ENCODE data around the gene CUEDC2. TPM values are rescaled to one million over a fixed set of nuclear protein-coding genes. Genes with fewer than 3 reads are reported as not detected.

Gene CUEDC2
- total and polyA plus RNA-seq, 10 of the 15 experiments (the other 5 are each of a cell fraction or from before 2014, with no cell fraction given) = 20.4 to 121 (median 75.0) TPM

DNA sequence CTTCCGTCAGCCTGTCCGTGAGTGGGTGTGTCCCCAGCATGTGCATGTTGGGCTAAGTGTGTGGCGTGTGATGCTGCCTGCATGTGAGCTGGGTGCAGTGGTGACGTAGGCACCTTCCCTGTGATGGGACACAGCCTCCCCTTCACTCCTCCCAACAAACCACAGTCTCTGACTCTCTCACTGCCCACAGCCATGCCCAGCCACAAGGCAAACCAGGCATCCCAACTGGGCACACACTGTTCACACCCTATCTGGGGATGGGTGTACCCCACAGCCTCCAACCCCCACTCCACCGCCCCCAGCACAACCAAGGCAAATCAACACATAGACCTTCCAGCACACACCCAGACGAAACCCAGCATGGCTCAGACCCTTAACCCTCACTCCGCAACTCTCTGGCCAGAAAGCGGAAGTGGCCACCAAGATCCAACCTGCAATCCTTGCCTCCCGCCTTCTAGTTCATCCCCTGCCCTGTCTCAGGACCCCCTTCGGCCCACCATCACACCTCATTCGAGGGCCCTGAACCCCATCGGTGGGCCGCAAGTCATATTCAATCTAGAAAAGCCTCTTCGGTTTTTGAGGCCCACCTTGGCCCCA lies 24.1 kb downstream of the CUEDC2 start:
- Histone ChIP-seq H4K20me1 (ENCODE audit: control insufficient read depth, insufficient read depth) (peaks cover 3% of the 10 kb centered on the region; the same call in 1 of the 2 replicates), H3K4me3 (no peak overlapping the region), H2AFZ (ENCODE audit: control insufficient read depth, low read depth, low read length) (no peak overlapping the region), H3K9ac (ENCODE audit: control insufficient read depth, insufficient read depth, low read length) (no peak overlapping the region), H3K36me3 (ENCODE audit: control insufficient read depth in 2 of 2, insufficient read depth in 2 of 2, low read length in 1 of 2) (peaks cover 0 to 3% of the 10 kb centered on the region in 2 experiments; a peak in 2 of 4 replicates), H3K79me2 (ENCODE audit: control insufficient read depth, insufficient read depth, low read length) (no peaks in the 10 kb centered on the region), H3K9me3 (replicated peaks; ENCODE audit: control insufficient read depth, insufficient read depth, low read length) (no peaks in the 10 kb centered on the region), H3K27ac (ENCODE audit: control insufficient read depth, insufficient read depth) (no peak overlapping the region), H3K4me2 (ENCODE audit: control insufficient read depth, insufficient read depth) (peak overlapping the region; percentile 64; the same call in 1 of the 2 replicates), H3K27me3 (replicated peaks in 1 of 2; ENCODE audit: control insufficient read depth in 2 of 2, insufficient read depth in 2 of 2, low read length in 1 of 2) (peaks cover 17 to 21% of the 10 kb centered on the region in 2 experiments), H3K4me1 (ENCODE audit: control insufficient read depth, insufficient read depth, low read length) (peaks cover 8% of the 10 kb centered on the region)
- POLR2A ChIA-PET = interaction anchor here (0.5 kb wide), 1 partner anchor 76 kb away, joined by 7 read pairs; no protein-coding TSS in a partner anchor
- 54% methylated on average over 14 of the region's 14 CpGs for WGBS (ENCODE audit: insufficient coverage, insufficient replicate concordance, low lambda C conversion rate, missing lambda C conversion rate)
- ATAC-seq (peak; percentile 4), DNase-seq (ENCODE audit: low read depth, low spot score) (no peak), FAIRE-seq (no peak)
- TF ChIP-seq NFIC (IDR thresholded peaks at IDR 0.05; ENCODE audit: low read depth, low read length) (no peak), MEF2B (IDR thresholded peaks at IDR 0.05; ENCODE audit: partially characterized antibody, poor library complexity, severe bottlenecking) (no peak), POLR2A (IDR thresholded peaks at IDR 0.05; ENCODE audit: low read depth, low read length) (peak; percentile 75), SUZ12 (IDR thresholded peaks at IDR 0.05; ENCODE audit: unreplicated experiment) (no peak), NR2C2 (IDR thresholded peaks at IDR 0.05; ENCODE audit: borderline replicate concordance, control insufficient read depth, insufficient read length, low read depth) (no peak), TCF12 (IDR thresholded peaks at IDR 0.05; ENCODE audit: low read depth, low read length) (no peak), NFYA (IDR thresholded peaks at IDR 0.05; ENCODE audit: borderline replicate concordance, low read depth, low read length) (no peak), POLR2AphosphoS5 (IDR thresholded peaks at IDR 0.05; ENCODE audit: low read length) (peak; percentile 63; the same call in 1 of the 2 replicates), CREB1 (IDR thresholded peaks at IDR 0.05; ENCODE audit: low read depth) (no peak)
- no TSS peak for BruUV-seq (replicated peaks)
- in situ Hi-C loops (cut with MboI) = loop anchor here (5.0 kb wide), 1 partner anchor 181 kb away; the partner anchor contains the start of gene ELOVL3
- CTCF ChIA-PET = interaction anchor here (0.6 kb wide), 1 partner anchor 66 kb away, joined by 3 read pairs; no protein-coding TSS in a partner anchor
- intact Hi-C loops (cut with micrococcal nuclease; ENCODE audit: unreplicated experiment) = no loop called here
- SMC1A ChIA-PET (ENCODE audit: uncharacterized antibody, unreplicated experiment) = no interaction called here
- RAD21 ChIA-PET (ENCODE audit: unreplicated experiment) = interaction anchor here (1.3 kb wide), 1 partner anchor 12 kb away, joined by 3 read pairs; the partner anchor contains the start of gene FBXL15
